GM19438 (cell line): ENCODE data around the gene PRR5.
"Not testable (repeated sequence)": the region's sequence is repeated elsewhere in the genome, so short reads cannot be mapped to it uniquely, and the experiment has no call there.

Experiments
- ATAC-seq: cut with Tn5 transposase; IDR thresholded peaks from one replicate; pipeline ENCODE4 v1.9.1; 2021; ENCODE audit warnings: low read depth; ENCODE audit not compliant: unreplicated experiment

Gene PRR5

GRCh38 chr22:44701824-44702478 is at the start of gene PRR5:
PRR5 (plus strand) TSS chr22:44702204; CDS start chr22:44702475, 271 bp downstream.
- peak; percentile 76 for ATAC-seq

- not testable (repeated sequence) for ATAC-seq
Measured at GRCh38 chr22:44652866-44653265, 49.1 kb upstream of the PRR5 start.

DNA sequence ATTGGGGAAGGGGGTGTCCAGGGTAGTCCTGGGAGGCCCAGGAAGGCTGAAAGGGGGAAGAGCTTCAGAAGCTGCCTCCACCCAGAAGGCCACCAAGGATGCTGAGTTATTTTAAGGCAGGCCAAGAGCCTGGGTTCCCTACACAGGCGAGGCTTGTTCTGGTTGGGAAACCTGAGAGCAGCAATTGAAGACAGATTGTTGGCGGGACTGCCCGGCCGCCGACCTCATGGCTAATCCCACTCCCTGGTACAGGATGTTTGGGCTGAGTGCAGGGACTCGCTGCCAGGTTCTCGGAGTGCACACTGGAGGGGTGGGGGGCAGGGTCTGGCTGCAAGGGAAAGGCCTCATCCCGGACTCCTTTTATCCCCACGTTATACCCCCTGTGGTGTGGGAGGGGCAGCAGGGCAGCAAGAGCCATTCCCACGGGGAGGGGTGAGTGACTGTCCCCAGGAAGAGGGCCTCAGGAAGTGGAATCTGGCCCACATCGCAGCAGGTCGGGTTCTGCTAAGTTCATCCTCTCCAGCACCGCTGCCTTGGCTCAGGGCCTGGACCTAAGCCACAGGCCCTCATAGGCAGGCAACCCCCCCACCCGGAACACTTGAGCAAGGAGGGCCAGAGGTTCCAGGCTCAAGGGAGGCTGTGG is 43.6 kb upstream of the PRR5 start:
- no peak for ATAC-seq

DNA sequence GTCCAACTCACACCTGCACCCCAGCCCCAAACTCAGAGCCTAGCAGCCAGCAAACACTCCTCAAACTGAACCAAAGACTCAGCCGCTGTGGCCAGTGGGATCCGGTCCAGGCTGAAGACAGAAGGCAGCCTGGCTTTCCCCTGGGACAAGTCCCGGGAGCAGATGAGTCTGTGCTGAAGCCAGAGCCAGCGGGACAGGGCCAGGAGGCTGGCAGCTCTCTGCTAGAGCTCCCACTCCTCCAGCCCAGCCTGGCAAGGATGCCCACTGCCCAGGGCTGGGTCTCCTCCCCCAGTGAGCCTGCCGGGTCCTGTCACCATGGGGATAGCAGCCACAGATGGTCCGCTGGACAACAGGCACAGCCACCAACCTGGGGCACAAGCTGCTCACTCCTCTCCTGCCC is 42.9 kb upstream of the PRR5 start:
- no peak for ATAC-seq

GRCh38 chr22:44660051-44660830 is 41.8 kb upstream of the PRR5 start:
- ATAC-seq = no peak

GRCh38 chr22:44661070-44661469 is 40.9 kb upstream of the PRR5 start:
- no peak for ATAC-seq

DNA sequence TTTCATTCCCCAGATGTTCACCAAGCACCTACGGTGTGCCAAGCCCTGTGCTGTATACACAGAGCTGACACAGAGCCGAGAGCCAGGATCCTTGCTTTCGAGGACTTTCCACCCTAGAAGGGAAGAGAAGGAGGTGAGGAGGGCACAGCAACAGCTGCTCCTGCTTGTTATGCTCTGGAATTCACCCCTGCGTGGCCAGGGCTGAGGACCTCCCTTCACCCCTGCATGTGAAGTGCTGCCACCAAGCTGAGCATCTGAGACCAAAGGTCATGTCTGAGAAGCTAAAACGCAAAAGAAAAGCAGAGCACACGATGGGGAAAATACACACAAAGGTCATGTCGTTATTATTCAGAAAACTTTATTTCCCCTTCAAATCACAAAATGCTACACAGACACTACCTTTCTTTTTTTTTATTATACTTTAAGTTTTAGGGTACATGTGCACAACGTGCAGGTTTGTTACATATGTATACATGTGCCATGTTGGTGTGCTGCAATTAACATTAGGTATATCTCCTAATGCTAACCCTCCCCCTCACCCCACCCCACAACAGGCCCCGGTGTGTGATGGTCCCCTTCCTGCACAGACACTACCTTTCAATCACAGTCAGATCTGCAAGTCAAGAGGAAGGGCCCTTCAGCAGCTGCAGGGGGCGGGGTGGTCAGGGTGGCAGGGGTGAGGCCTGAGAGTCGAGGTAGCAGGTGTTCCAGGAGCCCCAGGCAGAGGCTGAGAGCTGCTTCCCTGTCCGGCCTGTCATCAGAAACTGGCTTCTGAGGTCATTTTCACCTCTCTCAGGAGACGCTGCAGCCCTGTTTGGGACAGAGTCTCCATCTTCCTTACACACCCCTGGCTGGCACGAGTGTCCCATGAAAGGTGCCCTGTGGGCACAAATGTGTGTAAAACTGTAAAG is 40.1 kb upstream of the PRR5 start:
- ATAC-seq = no peak

DNA sequence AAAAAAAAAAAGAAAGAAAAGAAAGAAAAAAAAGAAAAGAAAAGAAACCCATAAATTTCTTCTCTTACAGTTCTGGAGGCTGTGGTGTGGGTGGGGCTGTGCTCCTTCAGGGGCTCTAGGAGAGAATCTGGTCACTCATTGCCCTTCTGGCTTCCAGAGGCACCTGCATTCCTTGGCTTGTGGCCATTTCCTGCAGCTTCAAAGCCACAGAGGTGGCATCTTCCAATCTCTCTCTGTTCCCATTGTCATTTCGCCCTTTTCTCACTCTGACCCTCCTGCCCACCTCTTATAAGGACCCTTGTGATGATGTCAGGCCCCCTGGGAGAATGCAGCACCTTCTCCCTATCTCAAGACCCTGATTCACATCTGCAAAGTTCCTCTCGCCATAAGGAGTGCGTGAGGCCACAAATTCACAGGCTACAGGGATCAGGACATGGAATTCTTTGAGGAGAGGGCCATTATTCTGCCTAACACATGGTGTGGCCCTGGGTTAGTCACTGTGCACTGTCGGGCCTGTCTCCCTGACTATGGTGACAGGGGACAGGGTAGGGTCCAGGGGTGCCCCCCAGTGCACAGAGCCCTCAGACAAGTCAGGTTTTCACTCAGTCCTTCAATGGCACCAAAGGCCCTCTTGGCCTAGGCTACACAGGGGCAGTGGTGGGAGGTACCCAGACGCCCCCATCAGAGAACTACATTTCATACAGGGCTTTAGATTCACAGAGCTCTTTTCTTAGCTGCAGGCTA is 38.6 kb upstream of the PRR5 start:
- no peak for ATAC-seq

GRCh38 chr22:44664149-44664548 is 37.9 kb upstream of the PRR5 start:
- no peak for ATAC-seq

DNA sequence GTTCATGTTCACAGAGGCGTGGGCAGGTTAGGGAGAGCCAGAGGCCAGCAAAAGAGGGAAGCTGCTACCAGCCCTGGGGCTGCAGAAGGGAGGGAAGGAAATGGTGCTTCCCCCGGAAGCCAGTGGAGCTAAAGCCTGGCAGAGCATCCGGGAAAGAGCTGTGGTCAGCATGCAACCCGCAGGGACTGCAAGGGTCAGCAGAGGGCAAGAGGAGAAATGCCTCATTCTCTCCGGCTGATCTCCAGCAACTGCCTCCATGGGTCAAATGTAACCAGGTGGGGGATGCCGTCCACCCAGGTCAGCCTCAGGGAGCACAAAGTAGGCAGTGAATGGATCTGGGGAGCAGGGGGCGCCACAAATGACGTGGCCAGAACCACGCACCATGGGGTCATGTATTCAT is 36.9 kb upstream of the PRR5 start:
- no peak for ATAC-seq

DNA sequence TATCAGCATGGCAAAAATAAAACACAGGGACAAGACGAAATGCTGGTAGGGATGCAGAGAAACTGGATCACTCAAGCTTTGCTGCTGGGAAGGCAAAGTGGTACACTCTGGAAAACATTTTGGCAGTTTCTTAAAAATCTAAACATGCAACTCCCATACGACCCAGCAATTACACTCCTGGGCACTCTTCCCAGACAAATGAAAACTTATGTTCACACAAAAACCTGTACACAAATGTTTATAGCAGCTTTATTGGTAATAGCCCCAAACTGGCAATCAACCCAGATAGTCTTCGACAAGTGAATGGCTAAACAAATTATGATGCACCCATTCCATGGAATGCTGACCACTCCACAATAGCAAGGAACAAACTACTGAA is 35.8 kb upstream of the PRR5 start:
- no peak for ATAC-seq

GRCh38 chr22:44667276-44667675 is 34.7 kb upstream of the PRR5 start:
- ATAC-seq = no peak

GRCh38 chr22:44667829-44668189 is 34.2 kb upstream of the PRR5 start:
- no peak for ATAC-seq

DNA sequence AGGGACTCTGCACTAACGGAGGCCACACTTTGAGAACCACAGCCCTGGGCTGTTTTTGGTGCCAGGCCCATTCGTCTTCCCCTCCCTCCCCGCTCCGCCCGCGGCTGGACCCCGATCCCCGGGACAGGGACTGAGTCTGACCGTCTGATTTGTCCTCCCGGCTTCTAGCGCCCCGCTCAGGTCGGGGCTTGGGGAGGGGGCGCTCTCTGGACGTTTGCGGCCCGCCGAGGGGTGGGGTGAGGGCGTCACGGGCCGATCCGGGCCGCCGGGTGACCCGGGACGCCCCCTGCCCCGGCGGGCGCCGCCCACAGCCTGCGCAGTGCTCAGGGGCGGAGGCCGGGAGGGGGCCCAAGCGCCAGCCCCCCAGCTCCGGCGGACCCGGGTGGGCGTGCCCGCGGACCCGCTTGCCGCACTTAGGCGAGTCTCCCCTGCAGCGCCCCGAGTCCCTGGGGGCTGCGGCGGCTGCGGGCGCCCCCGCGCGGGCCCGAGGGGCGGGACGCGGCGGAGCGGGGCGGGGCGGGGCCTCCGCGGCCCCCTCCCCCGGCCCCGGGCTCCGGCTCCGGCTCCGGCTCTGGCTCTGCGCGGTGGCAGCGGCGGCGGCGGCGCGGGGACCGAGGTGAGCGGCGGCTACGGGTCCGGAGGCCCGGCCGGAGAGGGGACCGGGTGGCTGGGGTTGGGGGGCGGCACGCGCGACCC is 33.7 kb upstream of the PRR5 start:
- no peak for ATAC-seq

GRCh38 chr22:44668886-44669521 is 33.0 kb upstream of the PRR5 start:
- no peak for ATAC-seq

GRCh38 chr22:44669561-44669976 is 32.4 kb upstream of the PRR5 start:
- no peak for ATAC-seq

GRCh38 chr22:44670220-44670988 is 31.6 kb upstream of the PRR5 start:
- ATAC-seq = no peak

GRCh38 chr22:44671742-44672141 is 30.3 kb upstream of the PRR5 start:
- ATAC-seq = no peak
